ENCODE data around the gene UBXN1.

Gene UBXN1

DNA sequence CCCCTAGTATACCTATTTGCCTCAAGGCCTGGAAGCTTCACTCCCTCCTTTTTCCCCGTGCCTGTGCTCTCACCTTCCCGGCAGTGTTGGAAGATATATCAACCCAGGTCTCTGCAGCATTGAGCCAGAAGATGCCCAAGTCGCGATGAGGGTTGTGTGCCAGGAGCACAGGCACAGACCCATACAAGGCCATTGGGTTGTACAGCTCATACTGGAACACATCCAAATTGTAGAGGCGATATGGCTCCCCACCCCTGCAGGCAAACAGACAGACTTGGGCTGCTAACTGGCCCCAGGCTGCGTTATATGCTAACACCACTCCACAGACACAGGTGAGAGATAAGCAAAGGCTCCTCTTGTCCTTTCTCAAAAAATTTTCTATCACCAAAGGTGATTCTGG is 46.4 kb downstream of the UBXN1 start:
- no peak for DNase-seq

- no peak for DNase-seq
These were observed 51.2 kb downstream of the UBXN1 start for GRCh38 chr11:62627713-62628112.
